Duodenal mucosa (tissue), 2 donors: ENCODE measurements around the gene NOMO2.
"Not testable (repeated sequence)": the region's sequence is repeated elsewhere in the genome, so short reads cannot be mapped to it uniquely, and the experiment has no call there.

Source experiments
- H3K27ac ChIP-seq: one replicate; pipeline ENCODE4 v1.7.0; 2013; ENCODE audit warnings: low read depth, low read length
- H3K27me3 ChIP-seq, 2 donors: one replicate each; pipeline ENCODE4 v1.7.0; 2013; ENCODE audit warnings: low read length in 2 of 2, control low read depth in 1 of 2; ENCODE audit not compliant: insufficient read depth in 2 of 2, control insufficient read depth in 1 of 2
- H3K36me3 ChIP-seq, 2 donors: one replicate each; pipeline ENCODE4 v1.7.0; 2013; ENCODE audit warnings: low read length in 2 of 2, control low read depth in 1 of 2; ENCODE audit not compliant: insufficient read depth in 2 of 2, control insufficient read depth in 1 of 2
- H3K4me1 ChIP-seq, 2 donors: one replicate each; pipeline ENCODE4 v1.7.0; 2013; ENCODE audit warnings: low read length in 2 of 2, control low read depth in 1 of 2; ENCODE audit not compliant: insufficient read depth in 2 of 2, control insufficient read depth in 1 of 2
- H3K4me3 ChIP-seq, 2 donors: one replicate each; pipeline ENCODE4 v1.7.0; 2013; ENCODE audit warnings: low read length in 2 of 2, low read depth in 1 of 2
- H3K9ac ChIP-seq, 2 donors: one replicate each; pipeline ENCODE4 v1.7.0; 2013; ENCODE audit warnings: low read length in 2 of 2, low read depth in 1 of 2
- H3K9me3 ChIP-seq, 2 donors: one replicate each; pipeline ENCODE4 v1.7.0; 2013; ENCODE audit warnings: low read length in 2 of 2, control low read depth in 1 of 2; ENCODE audit not compliant: control insufficient read depth in 1 of 2

Gene NOMO2

DNA sequence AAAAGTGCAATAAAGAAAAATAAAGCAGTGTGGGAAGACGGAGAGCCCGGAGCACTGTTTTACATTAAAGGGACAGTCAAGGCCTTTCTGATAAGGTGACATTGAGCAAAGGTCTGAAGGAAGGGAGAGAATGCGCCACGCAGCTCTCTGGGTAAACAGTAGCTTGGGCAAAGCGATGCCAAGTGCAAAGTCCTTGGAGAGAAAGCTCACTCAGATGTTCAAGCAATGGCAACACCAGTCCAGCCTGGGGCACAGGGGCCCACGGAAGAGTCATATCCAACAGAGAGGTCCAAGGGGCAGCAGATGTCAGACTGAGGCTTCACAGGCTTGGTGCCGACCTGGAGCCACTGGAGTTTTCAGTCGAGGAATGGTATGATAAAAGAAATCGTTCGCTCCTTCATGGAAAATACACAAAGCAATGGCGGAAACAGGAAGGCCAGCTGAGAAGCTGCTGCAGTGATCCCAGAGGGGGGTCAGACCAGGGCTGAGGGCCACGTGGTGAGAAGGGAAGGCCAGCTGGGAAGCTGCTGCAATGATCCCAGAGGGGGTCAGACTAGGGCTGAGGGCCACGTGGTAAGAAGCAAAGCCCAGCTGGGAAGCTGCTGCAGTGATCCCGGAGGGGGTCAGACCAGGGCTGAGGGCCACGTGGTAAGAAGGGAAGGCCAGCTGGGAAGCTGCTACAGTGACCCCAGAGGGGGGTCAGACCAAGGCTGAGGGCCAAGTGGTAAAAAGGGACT is 40.3 kb downstream of the NOMO2 start:
- not testable (repeated sequence) for H3K4me3 ChIP-seq, H3K9ac ChIP-seq, H3K36me3 ChIP-seq, H3K4me1 ChIP-seq, H3K27me3 ChIP-seq, H3K27ac ChIP-seq, H3K9me3 ChIP-seq

DNA sequence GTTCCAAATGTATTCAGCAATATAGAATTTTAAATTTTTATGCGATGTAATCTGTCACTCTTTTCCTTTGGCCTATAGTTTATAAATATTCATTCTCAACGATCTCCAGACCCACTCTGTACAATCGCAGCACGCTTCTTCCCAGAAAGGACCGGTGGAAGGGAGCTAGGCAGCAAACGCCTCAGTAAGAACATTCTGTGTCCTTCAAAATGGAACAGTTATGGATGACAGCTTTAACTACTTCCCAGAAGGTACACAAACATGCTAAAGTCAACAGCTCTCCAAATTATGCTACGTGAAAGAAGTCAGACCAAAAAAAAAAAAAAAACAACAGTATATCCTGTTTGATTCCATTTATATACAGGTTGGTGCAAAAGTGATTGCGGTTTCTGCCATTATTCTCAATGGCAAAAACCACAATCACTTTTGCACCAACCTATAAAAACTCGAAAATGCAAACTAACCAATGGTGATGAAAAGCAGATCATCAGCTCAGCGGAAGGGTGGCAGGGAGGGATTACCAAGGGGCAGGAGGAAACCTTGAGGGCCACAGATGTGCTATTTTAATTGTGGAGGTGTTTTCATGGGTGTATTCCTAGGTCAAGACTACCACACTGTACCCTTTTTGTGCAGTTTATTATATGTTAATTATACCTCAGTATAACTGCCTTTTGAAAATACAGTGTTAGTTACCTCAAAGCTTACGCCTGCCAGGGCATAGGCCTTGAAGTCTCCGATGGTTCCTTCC is 43.2 kb downstream of the NOMO2 start:
- H3K9me3 ChIP-seq, H3K27me3 ChIP-seq: not testable (repeated sequence)

DNA sequence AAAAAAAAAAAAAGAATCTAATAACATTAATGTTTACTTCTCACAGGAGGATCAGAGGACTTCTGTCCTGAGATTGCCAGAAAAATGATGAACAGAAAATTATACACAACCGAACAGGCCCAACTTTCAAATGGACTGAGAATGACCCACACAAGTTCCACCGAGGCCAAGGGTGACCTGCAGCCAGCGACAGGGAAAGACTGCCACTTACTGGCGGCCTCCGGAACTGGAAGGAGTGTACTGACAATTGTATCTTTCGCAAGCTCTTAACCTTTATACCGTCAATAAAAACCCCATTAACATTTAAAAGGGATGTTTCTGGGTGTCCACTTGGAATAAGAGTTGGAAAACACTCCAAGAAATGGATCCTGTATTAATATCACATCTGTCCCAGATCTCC is 63.5 kb downstream of the NOMO2 start:
- H3K27ac ChIP-seq, H3K27me3 ChIP-seq, H3K4me3 ChIP-seq, H3K9ac ChIP-seq, H3K36me3 ChIP-seq, H3K4me1 ChIP-seq, H3K9me3 ChIP-seq: not testable (repeated sequence)

More for the DNA sequence above, 43.2 kb downstream of the NOMO2 start:
- H3K9ac ChIP-seq, H3K36me3 ChIP-seq, H3K4me1 ChIP-seq, H3K27ac ChIP-seq, H3K4me3 ChIP-seq: not testable (repeated sequence)

DNA sequence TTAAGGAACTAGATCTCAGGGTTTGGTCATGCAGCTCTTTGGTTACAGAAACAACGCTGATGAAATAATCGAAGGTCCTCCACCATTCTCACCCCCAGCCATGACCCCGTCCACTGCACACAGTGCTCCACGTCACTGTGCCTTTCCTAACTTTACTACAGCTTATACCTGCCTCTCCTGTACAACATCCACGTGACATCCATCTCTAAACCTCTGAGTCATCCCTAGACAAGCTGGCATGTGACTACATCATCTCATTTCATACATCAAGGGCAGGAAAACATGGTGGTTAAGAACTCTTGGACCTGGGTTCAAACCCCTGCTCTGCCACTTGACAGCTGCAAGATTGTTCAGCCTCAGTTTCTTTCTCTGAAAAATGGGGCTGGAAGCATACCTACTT is 64.9 kb downstream of the NOMO2 start:
- not testable (repeated sequence) for H3K4me3 ChIP-seq, H3K27me3 ChIP-seq, H3K9me3 ChIP-seq, H3K36me3 ChIP-seq, H3K27ac ChIP-seq, H3K9ac ChIP-seq, H3K4me1 ChIP-seq

DNA sequence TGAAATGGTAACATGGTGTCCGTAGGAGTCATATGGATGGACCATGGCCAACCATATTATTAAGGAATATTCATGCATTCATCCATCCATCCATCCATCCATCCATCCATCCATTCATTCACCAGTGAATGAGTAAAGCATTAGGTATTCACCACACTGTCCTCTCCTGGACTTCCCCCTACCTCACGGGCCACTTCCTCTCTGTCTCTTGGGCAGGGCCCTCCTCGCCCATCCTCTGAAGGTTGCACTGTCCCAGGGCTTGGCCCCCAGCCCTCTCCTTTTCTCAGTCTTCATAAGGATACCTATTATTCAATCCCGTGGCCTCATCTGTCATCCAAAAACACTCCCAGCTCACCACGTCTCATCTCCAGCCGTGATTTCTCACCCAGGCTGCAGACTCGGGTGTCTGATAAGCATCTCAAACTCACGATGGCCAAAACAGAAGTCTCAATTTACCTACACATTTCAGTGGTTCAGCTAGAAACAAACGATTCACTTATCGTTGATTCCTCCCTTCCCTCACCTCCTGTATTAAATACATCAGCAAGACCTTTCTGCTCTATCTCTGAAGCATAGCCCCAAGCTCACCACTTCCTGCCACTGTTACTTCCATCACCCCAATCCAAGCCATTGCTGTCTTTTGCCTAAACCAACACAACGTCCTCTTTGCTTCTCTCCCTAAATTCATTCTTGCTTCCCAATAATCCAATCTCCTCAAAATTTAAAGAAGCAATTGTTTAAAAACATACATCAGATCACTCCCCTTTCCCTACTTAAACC is 69.6 kb downstream of the NOMO2 start:
- H3K4me1 ChIP-seq, H3K36me3 ChIP-seq, H3K27ac ChIP-seq, H3K27me3 ChIP-seq, H3K4me3 ChIP-seq, H3K9ac ChIP-seq, H3K9me3 ChIP-seq: not testable (repeated sequence)

DNA sequence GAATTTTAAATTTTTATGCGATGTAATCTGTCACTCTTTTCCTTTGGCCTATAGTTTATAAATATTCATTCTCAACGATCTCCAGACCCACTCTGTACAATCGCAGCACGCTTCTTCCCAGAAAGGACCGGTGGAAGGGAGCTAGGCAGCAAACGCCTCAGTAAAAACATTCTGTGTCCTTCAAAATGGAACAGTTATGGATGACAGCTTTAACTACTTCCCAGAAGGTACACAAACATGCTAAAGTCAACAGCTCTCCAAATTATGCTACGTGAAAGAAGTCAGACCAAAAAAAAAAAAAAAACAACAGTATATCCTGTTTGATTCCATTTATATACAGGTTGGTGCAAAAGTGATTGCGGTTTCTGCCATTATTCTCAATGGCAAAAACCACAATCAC is 125.9 kb downstream of the NOMO2 start:
- H3K27ac ChIP-seq, H3K4me1 ChIP-seq, H3K36me3 ChIP-seq, H3K27me3 ChIP-seq, H3K4me3 ChIP-seq, H3K9ac ChIP-seq, H3K9me3 ChIP-seq: not testable (repeated sequence)

DNA sequence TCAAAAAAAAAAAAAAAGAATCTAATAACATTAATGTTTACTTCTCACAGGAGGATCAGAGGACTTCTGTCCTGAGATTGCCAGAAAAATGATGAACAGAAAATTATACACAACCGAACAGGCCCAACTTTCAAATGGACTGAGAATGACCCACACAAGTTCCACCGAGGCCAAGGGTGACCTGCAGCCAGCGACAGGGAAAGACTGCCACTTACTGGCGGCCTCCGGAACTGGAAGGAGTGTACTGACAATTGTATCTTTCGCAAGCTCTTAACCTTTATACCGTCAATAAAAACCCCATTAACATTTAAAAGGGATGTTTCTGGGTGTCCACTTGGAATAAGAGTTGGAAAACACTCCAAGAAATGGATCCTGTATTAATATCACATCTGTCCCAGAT is 146.1 kb downstream of the NOMO2 start:
- H3K4me1 ChIP-seq, H3K27me3 ChIP-seq, H3K27ac ChIP-seq, H3K4me3 ChIP-seq, H3K9ac ChIP-seq, H3K9me3 ChIP-seq, H3K36me3 ChIP-seq: not testable (repeated sequence)

DNA sequence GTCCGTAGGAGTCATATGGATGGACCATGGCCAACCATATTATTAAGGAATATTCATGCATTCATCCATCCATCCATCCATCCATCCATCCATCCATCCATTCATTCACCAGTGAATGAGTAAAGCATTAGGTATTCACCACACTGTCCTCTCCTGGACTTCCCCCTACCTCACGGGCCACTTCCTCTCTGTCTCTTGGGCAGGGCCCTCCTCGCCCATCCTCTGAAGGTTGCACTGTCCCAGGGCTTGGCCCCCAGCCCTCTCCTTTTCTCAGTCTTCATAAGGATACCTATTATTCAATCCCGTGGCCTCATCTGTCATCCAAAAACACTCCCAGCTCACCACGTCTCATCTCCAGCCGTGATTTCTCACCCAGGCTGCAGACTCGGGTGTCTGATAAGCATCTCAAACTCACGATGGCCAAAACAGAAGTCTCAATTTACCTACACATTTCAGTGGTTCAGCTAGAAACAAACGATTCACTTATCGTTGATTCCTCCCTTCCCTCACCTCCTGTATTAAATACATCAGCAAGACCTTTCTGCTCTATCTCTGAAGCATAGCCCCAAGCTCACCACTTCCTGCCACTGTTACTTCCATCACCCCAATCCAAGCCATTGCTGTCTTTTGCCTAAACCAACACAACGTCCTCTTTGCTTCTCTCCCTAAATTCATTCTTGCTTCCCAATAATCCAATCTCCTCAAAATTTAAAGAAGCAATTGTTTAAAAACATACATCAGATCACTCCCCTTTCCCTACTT is 152.2 kb downstream of the NOMO2 start:
- not testable (repeated sequence) for H3K9me3 ChIP-seq, H3K4me3 ChIP-seq, H3K9ac ChIP-seq, H3K27ac ChIP-seq, H3K36me3 ChIP-seq, H3K4me1 ChIP-seq, H3K27me3 ChIP-seq

DNA sequence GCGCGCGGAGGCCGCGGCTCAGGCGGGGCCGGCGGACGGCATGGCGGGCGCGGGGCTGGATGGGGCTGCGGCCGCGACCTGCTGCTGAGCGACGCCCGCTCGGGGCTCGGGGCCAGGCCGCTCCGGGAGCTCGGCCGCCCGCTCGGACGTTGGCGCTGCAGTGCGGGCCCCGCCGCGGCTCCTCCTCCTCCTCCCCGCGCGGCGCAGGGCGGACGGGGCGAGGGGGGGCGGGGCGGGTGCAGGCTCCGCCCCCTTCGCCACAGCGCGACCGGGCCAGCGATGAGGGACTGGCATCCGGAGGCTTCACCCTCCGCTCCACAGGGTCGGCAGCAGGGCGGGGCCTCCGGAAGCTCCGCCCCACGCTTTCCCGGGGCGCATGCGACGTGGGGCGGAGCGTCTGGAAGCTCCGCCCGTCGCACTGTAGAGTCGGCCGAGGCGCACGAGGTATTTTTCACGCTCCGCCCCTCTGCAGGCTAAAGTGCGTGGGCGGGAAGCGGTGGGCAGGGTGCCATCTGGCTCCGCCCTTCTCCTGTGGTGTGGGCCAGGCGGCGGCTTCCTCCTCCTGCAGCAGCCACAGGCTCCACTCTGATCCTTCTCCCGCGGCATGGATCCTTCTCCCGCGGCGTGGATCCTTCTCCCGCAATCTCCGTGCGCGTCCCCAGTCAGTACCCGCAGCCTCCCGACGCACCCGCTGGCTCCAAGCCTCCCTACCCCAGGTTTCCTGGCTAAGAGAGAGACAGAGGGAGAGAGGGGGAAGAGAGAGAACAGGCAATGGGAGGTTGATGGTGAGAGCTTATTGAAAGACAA is 159.8 kb downstream of the NOMO2 start:
- not testable (repeated sequence) for H3K27ac ChIP-seq, H3K27me3 ChIP-seq, H3K36me3 ChIP-seq, H3K4me3 ChIP-seq, H3K9me3 ChIP-seq, H3K9ac ChIP-seq, H3K4me1 ChIP-seq
